Stromal cell of bone marrow (primary cell): Measurements from ENCODE around the gene LRRIQ3.
A peak's percentile ranks its signal among the peaks of the same experiment; 100 is the strongest.

ENCODE experiments used
- DNase-seq: peaks from one replicate; pipeline ENCODE4 v3.0.0-alpha.2; 2012; ENCODE audit warnings: low read depth

The LRRIQ3 gene

GRCh38 chr1:74107394-74107793 lies 90.6 kb downstream of the LRRIQ3 start:
- no peak for DNase-seq

GRCh38 chr1:74091371-74091770 lies 106.6 kb downstream of the LRRIQ3 start:
- no peak for DNase-seq

DNA sequence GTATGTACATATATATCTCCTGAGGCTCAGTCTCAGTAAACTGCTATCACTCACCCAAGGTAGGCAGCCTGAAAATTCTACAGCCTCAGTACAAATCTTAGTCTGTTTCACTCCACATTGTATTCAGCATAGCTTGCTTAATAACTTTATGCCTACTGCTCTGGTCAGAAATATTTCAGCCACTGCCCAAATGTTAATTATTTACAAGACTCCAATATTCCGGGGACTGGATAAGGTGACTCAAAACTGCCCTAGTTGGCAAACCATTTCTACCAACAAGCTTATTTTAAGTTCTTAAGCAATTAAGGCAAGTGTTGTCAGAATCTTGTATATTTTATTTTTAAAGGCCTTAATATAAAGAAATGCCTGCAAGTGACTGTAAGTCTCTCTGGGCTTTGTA lies 114.8 kb downstream of the LRRIQ3 start:
- no peak for DNase-seq

DNA sequence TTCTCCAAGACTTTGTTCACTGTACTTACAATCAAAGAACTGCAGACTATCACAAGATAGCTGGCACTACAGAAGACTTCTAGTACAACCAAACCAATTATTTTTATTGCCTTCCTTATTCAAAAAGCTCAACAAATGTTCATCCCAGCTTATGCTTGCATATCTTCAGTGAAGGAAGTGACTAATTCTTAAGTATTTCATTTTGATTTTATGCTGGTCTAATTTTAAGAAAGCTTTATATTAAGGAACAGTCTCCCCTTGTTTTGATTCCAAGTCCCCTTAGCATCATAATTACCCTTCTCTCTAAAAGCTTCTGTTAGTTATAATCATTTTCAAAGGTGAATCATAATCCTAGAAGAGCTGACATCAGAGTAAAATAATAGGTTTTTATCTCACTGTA lies 132.9 kb downstream of the LRRIQ3 start:
- no peak for DNase-seq

- DNase-seq: no peak
Measured at GRCh38 chr1:74057719-74058118, 140.3 kb downstream of the LRRIQ3 start.

DNA sequence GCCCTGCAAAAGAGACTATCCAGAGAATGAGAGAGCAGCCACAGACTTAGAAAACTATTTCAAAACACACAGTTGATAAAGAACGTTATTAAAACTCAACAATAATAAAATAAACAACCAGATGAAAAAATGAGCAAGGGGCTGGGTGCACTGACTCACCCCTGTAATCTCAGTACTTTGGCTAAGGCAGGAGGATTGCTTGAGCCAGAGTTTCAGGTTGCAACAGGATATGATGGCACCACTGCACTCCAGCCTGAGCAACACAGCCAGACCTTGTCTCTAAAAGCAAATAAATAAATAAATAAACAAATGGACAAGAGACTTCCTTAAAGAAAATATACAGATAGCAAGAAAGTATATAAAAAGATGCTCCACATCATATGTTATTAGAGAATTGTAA lies 144.6 kb downstream of the LRRIQ3 start:
- DNase-seq: no peak

DNA sequence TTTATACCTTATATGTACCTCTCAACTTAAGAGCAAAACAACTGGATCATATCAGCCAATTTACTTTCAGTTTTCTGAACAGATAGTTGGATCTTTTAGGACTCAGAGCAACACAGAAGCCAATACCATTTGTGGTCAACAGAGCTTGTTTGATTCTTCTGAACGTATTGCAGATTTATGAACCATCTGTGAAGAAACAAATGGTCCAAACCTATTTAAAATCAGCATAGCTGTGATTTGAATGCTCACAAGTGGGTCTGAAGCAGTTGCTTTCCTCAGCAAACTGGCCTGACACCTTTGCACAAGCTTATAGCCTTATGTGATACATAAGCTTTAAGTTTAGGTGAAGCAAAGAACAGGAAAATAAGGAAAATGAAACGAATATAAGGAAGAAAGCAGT lies 147.6 kb downstream of the LRRIQ3 start:
- DNase-seq: no peak

- no peak for DNase-seq
Measured at GRCh38 chr1:74038042-74038441, 159.9 kb downstream of the LRRIQ3 start.

DNA sequence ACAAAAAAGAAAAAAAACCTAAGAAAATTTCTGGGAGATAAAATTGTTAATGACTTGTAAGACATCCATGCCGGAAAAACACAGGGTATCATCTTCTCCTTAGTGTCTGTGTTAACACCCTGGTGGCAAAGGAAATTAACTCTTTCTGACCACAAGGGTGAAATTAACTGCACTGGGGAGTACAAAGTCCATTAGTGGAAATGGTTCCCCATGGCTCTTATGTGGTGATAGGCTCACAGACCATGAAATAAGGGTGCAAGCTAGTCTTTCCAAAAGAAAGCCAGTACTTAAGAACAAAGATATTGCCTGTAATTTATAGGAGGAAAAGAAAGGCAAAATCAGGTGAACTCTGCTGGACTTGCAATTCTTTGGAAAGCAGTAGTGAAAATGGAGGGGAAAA lies 185.4 kb downstream of the LRRIQ3 start:
- no peak for DNase-seq

- DNase-seq: no peak
Measured at GRCh38 chr1:74011736-74012135, 186.2 kb downstream of the LRRIQ3 start.

- no peak for DNase-seq
Measured at GRCh38 chr1:74010206-74010605, 187.8 kb downstream of the LRRIQ3 start.

GRCh38 chr1:74005533-74005932 lies 192.4 kb downstream of the LRRIQ3 start:
- DNase-seq: no peak

DNA sequence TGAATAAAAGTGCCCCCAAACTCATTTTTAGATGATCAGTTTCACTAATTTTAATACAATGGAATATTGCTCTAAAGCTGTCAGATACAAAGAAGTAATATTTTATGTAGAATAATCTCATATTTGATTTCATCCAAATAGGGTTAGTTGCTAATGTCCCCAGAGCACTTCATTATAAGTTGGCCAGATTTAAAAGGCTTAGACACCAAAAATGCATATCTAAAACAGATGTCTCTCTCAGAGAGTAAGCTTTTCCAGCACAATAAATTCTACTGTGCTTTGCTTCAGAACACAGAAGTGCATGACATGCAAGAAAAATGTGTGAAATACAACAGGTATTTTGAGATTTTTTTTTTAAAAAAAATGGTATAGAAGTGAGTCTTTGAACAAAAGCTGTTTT lies 194.2 kb downstream of the LRRIQ3 start:
- DNase-seq: no peak

DNA sequence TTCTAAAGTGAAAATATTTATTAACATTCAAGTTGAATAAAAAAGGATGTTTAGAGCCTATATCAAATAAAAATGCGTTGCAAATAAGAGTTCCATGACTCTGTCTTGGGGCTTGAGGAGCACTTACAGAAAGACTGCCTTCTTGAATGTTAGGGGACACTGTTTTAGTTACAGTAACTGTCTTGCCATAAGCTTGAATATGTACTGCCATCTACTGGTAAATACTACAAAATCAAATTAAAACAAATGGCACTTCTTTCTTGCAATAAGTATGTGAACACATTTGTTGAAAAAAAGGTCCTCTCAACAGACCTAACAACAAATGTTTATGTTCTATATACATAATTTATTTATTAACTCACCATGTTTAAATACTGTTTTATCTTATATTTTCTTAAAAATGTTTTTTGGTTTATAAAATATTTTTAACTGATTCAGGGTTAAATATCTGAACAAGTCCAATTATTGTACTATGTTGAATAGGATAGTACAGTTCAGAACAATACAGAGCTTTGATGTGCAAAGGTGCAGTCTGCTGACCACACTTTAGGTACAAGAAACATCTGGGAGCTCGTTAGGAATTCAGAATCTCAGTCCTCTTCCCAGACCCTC lies 199.5 kb downstream of the LRRIQ3 start:
- DNase-seq: peak; percentile 12

GRCh38 chr1:73980324-73981040 lies 217.5 kb downstream of the LRRIQ3 start:
- DNase-seq: no peak

- DNase-seq: no peak
Measured at GRCh38 chr1:73979684-73980083, 218.3 kb downstream of the LRRIQ3 start.

DNA sequence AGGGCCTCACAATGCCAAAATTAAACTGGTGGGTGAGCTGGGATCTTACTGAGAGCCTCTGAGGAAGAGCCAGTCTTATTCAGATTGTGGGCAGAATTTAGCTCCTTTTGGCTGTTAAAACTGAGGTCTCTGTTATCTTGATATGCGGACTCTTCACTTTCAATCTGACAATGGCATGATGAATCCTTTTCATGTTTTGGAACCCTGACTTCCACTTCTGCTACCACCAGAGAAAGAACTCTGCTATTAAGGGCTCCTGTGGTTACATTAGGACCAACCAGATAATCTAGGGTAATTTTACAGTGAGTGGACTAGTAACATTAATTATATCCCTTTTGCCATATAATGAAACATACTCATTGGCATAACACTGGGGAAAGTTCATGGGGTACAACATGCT lies 219.0 kb downstream of the LRRIQ3 start:
- DNase-seq: no peak
